ENCODE measurements around the gene SPATA2L. TPM values are rescaled to one million over a fixed set of nuclear protein-coding genes. Genes with fewer than 3 reads are reported as not detected.
A peak's percentile ranks its signal among the peaks of the same experiment; 100 is the strongest.
"Not testable (repeated sequence)": the region's sequence is repeated elsewhere in the genome, so short reads cannot be mapped to it uniquely, and the experiment has no call there.

Gene SPATA2L
- total and polyA plus RNA-seq, 10 donors = 4.6 to 16.9 (median 10.3) TPM

- Histone ChIP-seq H3K27me3 (replicated peaks in 1 of 7) (no peaks in the 10 kb centered on the region), H3K27ac (no peak overlapping the region), H3K36me3 (peaks cover 0 to 79% (median 60%) of the 10 kb centered on the region in 6 donors), H3K9me3 (no peaks in the 10 kb centered on the region), H3K4me3 (no peak overlapping the region), H3K4me1 (peaks cover 7 to 47% (median 24%) of the 10 kb centered on the region in 6 donors)
- DNase-seq = peak; percentile 76
- WGBS, 5 donors = 86 to 94% (median 92%) methylated on average over 23 to 31 of the region's 31 CpGs
- intact Hi-C loops (cut with DNase I; ENCODE audit: low total_unique reads) = no loop called here
- TF ChIP-seq POLR2A (IDR thresholded peaks at IDR 0.05) (no peak), POLR2AphosphoS5 (IDR thresholded peaks at IDR 0.05) (peak in 1 of 3 donors; percentile 14)
Measured at GRCh38 chr16:89695086-89695874, 6.2 kb downstream of the SPATA2L start.

GRCh38 chr16:89694784-89695085 is 6.8 kb downstream of the SPATA2L start:
- H3K9me3 ChIP-seq; H3K4me3 ChIP-seq; intact Hi-C loops (cut with DNase I; ENCODE audit: low total_unique reads); DNase-seq; H3K27me3 ChIP-seq (replicated peaks in 1 of 7); H3K27ac ChIP-seq: not testable (repeated sequence)
- Histone ChIP-seq H3K4me1 (peaks cover 1 to 41% (median 18%) of the 10 kb centered on the region in 6 donors), H3K36me3 (peaks cover 0 to 85% (median 63%) of the 10 kb centered on the region in 6 donors)
- WGBS, 5 donors = 89 to 97% (median 91%) methylated on average over 9 to 23 of the region's 23 CpGs

- Histone ChIP-seq H3K9me3 (no peaks in the 10 kb centered on the region), H3K36me3 (peaks cover 0 to 90% (median 63%) of the 10 kb centered on the region in 6 donors), H3K4me3 (no peak overlapping the region), H3K4me1 (peaks cover 0 to 36% (median 15%) of the 10 kb centered on the region in 6 donors), H3K27me3 (replicated peaks in 1 of 7) (no peaks in the 10 kb centered on the region), H3K27ac (no peak overlapping the region)
- 84 to 91% (median 89%) methylated on average over 24 to 32 of the region's 32 CpGs for WGBS, 5 donors
- DNase-seq = peak; percentile 74
- intact Hi-C loops (cut with DNase I; ENCODE audit: low total_unique reads) = no loop called here
- TF ChIP-seq CTCF (IDR thresholded peaks at IDR 0.05 in 8 of 11, conservative IDR thresholded peaks at IDR 0.05 in 3 of 11) = no peak
- TF ChIP-seq POLR2A (IDR thresholded peaks at IDR 0.05) = no peak
- TF ChIP-seq POLR2AphosphoS5 (IDR thresholded peaks at IDR 0.05) = peak in 1 of 3 donors; percentile 46
Measured at GRCh38 chr16:89693931-89694783, 7.3 kb downstream of the SPATA2L start.

GRCh38 chr16:89693289-89693731 is 8.2 kb downstream of the SPATA2L start:
- H3K27me3 ChIP-seq (replicated peaks in 1 of 7) = no peaks in the 10 kb centered on the region
- DNase-seq = no peak
- no peak overlapping the region for H3K4me3 ChIP-seq
- no peaks in the 10 kb centered on the region for H3K9me3 ChIP-seq
- intact Hi-C loops (cut with DNase I; ENCODE audit: low total_unique reads) = no loop called here
- WGBS, 5 donors = 92 to 97% (median 94%) methylated on average over 9 to 11 of the region's 11 CpGs
- no peak overlapping the region for H3K27ac ChIP-seq
- H3K36me3 ChIP-seq = peaks cover 0 to 95% (median 63%) of the 10 kb centered on the region in 6 donors
- peaks cover 0 to 42% (median 18%) of the 10 kb centered on the region in 6 donors for H3K4me1 ChIP-seq
- TF ChIP-seq POLR2AphosphoS5 (IDR thresholded peaks at IDR 0.05) (no peak), POLR2A (IDR thresholded peaks at IDR 0.05) (no peak), CTCF (IDR thresholded peaks at IDR 0.05 in 8 of 11, conservative IDR thresholded peaks at IDR 0.05 in 3 of 11) (no peak)
